HTR-8/SVneo (cell line): ENCODE results near the gene SERPINB4.
"Not testable (repeated sequence)": the region's sequence is repeated elsewhere in the genome, so short reads cannot be mapped to it uniquely, and the experiment has no call there.

Source experiments
- DNase-seq: peaks from one replicate; pipeline ENCODE4 v3.0.0; 2011; ENCODE audit warnings: low spot score, mixed read lengths; ENCODE audit not compliant: insufficient read length
- FAIRE-seq: peaks from 2 replicates; lab custom pipeline; 2011; peaks lifted over from hg19 to GRCh38; lab: Jason Lieb, UNC

The SERPINB4 gene

DNA sequence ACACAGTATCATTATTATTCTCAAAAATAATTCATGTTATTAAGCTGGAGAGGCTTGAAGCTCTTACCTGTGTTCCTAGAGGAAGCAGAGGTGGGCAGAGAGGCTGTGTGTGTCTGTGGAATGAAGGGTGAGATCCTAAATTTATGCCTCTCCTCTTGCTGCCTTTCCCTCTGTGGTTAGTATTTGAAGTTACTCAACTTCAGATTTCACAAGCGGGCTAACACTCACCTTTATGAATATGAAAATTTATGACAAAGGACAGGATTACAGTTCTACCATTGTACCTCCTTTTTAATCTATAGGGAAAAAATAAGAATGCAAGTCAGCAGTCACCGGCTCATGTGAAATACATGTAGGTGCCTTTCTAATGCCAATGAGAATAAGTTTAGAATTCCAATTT, at the start of gene SERPINB4:
SERPINB4 (minus strand) TSS at position 115 of the 400 bp plus-strand sequence. CDS start 679 bp downstream, outside the sequence.
- FAIRE-seq, DNase-seq: not testable (repeated sequence)

DNA sequence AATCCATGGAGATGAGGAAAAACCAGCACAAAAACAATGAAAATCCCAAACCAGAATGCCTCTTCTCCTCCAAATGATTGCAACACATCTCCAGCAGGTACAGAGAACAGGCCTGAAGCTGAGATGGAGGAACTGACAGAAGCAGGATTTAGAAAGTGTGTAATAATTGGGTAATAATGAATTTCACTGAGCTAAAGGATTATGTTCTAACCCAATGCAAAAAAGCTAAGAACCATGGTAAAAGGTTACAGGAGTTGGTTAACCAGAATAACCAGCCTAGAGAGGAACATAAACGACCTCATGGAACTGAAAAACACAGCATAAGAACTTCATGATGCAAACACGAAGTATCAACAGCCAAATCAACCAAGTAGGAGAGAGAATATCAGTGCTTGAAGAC, 45.0 kb upstream of the SERPINB4 start:
- FAIRE-seq, result no peak
- DNase-seq, result no peak

DNA sequence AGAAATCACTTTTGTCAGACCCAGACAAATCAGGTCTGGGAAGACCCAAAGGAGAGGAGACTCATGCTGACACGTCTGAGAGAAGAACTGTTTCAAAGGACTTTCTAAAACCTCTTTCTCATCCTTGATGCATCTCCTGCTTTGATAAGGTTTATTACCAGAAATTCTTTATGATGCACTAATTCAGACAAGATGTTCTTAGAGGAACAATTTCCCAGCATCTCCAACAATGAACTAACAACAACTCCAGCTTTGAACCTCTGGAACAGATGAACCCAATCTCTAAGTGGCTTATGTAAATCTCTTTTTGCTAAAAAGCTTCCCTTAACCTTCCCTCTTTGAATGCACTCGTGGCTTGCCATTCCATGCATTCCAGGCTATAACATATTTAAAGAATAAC, 42.8 kb upstream of the SERPINB4 start:
- DNase-seq (no peak), FAIRE-seq (no peak)

DNA sequence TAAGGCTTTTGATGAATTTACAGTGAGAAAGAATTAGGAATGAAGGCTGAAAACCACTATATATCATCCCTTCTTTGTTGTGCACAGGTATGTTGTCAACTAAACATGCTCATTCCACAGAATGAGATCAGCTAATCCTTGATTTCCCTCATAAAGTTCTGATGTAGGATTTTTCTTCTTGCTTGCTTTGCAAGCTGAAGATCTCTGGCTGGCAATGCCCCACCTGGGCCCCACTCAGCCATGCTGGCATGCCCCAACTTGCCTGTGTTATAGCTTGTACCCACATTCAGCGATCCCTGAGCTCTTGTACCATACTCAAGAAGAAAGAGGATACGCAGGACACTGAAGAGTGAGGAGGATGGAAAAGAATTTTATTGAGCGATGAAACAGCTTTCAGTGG, 40.7 kb upstream of the SERPINB4 start:
- DNase-seq, result no peak
- no peak for FAIRE-seq

DNA sequence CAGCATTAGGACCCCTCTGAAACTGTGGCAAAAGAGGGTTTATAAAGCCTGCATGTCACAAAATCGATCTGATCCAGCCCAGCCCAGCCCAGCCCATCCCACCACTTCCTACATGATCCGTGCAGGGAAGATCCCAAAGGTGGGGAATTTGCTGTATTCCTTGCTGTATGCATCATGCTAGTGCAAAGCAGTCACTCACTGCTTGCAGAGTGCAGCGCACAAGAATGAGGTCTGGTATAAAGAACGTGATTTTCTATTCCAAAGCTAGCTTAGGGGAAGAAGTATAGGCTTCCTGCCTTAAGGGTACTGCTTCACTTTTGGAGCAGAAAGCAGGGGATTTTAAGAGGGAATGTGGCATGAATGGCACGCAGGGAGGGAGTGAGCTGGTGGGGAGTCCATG, 39.8 kb upstream of the SERPINB4 start:
- DNase-seq (no peak), FAIRE-seq (no peak)

DNA sequence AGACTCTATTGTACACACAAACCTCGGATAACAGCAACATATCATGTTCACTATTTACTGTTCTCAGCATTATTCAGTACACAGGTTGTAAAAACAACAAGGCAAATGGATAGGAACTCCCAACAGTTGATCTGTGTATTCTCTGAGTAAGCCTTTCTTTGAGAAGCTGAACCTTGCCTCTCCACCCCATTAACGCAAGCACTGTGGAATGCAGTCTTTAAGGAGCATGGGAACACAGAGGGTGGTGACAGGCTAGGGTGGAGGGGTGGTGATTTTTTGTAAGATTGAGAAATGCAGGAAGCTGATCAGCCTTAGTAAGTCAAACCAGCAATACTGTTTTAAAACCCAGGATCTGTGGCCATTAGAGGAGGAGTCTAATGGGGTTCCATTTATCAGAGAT, 39.1 kb upstream of the SERPINB4 start:
- FAIRE-seq (no peak), DNase-seq (peak; percentile 25)

DNA sequence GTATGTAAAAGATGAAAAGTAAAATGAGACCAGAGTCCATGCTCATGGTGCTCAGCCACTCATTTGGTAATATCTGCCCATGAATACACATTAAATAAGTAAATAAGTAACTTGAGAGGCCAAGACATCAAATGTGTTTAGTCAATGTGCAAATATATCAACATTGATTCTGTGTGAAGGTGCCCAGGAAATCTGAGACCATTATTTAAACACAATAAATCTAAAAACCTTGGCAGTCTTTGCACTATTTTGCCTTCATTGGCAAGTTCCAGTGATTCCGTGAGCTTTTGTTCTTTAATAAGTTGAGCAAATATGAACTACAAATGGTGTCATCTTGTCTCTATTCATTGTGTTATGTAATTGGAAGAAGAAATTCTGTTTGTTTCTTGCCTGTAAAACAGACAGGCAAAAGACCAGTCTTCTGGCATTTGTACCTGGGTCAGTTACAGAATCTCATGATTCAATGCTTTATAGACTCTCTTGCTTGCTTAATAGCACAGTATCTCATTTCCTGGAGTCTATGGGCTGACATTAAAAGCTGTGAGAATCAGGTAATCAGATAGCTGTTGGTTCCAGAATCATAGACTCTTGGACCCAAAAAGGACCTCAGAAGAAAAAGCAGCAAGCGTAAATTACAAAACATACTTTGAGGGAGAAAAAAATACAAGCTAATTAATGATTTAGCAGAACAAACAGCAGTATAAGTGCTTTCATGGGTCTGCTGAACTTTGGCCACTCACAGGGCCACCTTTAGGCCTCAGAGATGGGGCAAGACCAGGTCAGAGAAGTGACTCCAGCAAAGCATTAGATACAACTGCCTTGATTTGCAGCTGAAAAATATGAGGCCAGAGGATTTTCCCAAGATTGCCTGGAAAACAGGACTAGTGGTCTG, 37.6 kb upstream of the SERPINB4 start:
- DNase-seq, result no peak
- no peak for FAIRE-seq

DNA sequence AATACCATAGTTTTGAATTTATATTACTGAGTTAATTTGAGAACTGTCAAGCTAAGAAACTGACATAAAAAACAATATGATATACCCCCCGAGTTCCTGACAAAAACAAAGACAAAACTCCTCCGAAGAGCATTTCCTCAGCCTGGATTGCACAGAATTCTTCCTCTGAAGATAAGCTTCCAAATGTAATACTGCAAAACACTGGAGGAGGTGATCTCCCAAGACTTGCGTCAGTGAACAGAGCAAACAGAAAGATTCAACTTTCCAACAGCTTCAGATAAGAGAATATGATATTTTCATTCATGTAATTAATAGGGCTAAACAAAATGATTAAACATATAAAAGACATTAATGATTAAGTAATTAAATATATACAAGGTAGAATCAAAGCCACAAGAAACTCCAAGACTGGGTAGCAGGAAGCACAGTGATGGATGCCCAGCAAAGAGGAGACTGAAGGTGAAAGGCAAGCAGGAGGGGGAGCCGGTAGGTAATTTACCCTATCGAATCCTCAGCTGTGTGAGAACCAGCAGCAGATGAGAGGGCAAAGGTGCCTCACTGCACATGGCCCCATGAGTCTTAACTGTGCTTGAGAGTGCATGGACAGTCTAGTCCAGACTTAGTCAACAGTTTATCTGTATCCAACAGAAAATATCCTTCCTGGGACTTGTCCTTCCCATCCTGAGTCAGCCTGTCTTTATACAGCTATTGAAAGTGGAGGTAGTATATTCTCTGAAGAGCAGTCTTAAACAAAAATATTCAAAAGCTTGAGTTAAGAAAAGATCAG, 36.0 kb upstream of the SERPINB4 start:
- no peak for FAIRE-seq

DNA sequence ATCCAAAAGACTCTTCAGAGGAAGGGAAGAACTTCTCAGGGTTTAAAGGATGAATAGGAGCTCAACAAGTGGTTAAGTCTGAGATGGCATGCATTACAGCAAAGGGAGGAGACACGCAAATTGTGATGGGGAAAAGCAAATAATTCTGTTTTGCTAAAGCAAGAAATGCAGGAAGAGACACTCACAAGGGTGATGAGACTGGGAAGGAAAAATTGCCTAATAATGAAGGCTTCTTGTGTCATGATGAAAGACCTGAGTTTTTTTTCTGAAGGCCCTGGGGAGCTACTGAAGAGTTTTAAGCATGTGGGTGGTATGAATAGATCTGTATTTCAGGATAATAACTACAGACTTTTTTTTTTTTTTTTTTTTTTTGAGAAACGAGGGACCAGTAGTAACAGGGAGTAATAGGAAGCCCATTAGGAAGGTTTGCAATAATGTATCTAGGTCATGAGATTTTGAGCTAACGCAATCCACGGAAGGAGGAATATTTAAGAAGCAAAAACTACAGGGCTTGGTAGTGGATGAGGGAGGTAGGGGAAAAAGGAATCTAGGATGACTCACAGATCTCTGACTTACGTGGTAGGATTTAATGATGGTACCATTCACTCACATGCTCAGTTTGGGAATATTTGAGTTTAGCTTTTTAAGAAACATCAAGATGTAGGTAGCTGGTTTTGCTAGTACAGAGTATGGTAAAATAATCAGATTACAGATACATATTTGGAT, 33.6 kb upstream of the SERPINB4 start:
- DNase-seq, result no peak

More for the DNA sequence above, 36.0 kb upstream of the SERPINB4 start:
- no peak for DNase-seq

DNA sequence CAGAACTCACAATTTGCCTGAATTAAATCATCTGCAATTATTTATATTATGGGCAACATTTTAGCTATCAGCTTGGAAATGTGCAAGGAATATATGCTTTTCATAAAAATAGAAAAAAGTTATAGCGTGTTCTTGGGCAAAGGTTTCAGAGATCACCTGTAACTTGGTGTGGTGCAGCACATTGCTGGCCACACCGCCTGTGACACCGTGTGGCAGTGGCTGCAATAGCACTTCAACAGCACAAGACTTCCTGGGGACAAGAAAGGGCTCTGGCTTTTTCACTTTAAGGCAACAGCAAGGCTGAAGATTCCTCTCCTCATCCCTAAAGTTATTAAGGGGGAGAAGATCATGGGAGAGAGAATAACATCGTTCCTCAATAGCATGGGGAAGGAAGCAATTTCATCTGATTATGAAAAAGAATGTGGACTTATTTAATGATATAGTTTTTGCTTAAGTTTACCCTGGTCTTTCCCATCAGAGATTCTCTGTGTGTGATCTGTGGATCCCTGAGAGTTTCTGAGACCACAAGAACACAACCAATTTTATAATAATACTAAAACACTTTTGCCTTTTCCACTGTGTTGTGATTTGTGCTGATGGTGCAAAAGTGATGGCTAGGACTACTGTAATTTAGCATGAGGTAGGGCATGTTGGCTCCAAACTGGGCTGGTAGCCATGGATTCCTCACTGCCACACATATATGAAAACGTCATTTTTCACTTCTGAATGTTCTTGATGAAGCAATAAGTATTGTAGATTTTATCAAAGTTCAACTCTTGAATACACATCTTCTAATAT, 32.7 kb upstream of the SERPINB4 start:
- FAIRE-seq (no peak), DNase-seq (no peak)

More for the DNA sequence above, 33.6 kb upstream of the SERPINB4 start:
- FAIRE-seq, result no peak

DNA sequence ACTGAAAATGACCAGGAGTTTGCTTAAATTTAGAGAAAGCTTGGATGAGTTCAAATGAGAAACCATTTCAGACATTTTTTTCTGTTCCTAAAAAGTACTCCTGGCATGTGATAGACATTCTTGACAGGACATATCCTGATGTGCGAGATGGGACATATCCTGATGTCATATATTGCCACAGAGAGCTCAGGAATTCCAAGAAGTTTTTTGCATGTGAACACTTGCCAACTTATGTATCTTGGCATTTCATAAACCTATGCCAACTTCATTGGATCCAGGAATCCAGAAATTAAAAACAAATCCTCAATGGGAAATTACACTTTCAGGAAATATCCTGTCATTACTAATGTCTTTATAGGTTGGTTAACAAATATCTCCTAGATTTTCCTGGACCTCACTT, 20.5 kb upstream of the SERPINB4 start:
- FAIRE-seq (no peak), DNase-seq (no peak)

DNA sequence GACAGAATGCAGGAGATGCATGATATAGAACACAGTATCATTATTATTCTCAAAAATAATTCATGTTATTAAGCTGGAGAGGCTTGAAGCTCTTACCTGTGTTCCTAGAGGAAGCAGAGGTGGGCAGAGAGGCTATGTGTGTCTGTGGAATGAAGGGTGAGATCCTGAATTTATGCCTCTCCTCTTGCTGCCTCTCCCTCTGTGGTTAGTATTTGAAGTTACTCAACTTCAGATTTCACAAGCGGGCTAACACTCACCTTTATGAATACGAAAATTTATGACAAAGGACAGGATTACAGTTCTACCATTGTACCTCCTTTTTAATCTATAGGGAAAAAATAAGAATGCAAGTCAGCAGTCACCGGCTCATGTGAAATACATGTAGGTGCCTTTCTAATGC, 17.7 kb upstream of the SERPINB4 start, which contains the start of gene SERPINB3:
SERPINB3 (minus strand) TSS at position 144 of the 400 bp plus-strand sequence. CDS start 677 bp downstream, outside the sequence.
- FAIRE-seq, DNase-seq: not testable (repeated sequence)

DNA sequence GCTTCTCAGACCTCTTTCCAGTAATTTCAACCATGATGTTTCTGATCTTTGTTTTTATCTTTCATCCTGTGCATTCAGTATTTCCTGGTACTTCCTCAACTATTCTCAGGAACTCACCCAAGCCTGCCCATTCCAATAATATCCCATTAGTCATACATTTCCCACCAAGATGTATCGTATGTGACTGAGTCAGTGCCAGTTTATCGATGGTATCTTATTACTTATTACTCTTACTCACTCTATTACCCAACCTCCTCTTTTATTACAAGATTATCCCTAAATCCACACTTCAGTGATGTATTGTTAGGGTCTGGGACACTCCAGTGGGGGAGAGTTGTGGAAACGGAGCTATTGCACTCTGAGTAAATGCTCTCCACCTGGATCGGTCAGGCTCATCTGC, 14.9 kb upstream of the SERPINB4 start:
- not testable (repeated sequence) for FAIRE-seq

DNA sequence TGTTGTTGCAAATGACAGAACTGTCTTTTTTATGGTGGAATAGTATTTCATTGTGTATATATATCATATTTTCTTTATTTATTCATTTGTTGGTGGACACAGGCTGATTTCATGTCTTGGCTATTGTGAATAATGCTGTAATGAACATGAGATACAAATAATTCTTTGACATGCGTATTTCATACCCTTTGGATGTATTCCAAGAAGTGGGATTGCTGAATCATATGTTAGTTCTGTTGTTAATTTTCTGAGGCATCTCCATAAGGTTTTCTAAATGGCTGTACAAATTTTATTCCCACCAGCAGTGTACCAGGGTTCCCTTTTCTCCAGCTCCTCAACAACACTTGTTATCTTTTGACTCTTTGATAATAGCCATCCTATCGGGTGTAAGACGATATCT, 6.2 kb upstream of the SERPINB4 start:
- DNase-seq, FAIRE-seq: not testable (repeated sequence)

More for the DNA sequence above, 14.9 kb upstream of the SERPINB4 start:
- not testable (repeated sequence) for DNase-seq

DNA sequence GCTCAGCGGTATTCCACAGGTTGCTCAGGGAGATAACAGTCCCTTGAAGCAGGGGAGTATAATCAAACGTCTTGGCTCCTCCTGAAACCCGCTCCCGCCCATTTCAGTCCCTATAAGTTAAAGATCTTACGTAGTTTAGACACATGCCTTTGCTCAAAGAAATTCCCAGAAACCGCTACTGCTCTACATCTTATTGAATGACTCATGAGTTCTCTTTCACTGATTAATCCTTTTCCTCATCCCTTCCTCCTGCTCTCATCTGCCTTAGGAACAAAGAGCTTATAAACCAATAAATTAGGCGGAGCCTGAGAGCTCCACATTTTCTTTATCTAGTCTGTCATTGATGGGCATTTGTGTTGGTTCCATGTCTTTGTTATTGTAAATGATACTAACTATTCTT, 4.2 kb upstream of the SERPINB4 start:
- DNase-seq (no peak), FAIRE-seq (no peak)

DNA sequence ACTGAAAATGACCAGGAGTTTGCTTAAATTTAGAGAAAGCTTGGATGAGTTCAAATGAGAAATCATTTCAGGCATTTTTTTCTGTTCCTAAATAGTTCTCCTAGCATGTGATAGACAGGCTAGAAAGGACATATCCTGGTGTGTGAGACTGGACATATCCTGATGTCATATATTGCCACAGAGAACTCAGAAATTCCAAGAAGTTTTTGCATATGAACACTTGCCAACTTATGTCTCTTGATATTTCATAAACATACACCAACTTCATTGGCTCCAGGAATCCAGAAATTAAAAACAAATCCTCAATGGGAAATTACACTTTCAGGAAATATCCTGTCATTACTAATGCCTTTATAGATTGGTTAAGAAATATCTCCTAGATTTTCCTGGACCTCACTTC, 2.9 kb upstream of the SERPINB4 start:
- FAIRE-seq (no peak), DNase-seq (no peak)

DNA sequence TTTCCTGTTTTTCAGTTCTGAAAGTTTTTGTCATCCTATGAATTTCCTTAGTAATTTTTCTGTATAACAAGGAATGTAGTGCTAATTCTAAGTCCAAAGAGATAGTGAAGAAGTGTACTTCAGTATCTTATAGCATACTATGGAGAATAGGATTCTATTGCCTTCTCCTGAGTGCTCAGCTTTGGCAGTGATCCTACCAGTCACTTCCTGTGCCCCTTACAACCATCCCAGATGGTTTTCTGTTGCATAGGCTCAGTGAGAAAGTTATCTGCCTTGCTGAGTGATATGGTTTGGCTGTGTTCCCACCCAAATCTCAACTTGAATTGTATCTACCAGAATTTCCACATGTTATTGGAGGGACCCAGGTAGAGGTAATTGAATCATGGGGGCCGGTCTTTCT, 638 bp upstream of the SERPINB4 start:
- not testable (repeated sequence) for DNase-seq, FAIRE-seq

DNA sequence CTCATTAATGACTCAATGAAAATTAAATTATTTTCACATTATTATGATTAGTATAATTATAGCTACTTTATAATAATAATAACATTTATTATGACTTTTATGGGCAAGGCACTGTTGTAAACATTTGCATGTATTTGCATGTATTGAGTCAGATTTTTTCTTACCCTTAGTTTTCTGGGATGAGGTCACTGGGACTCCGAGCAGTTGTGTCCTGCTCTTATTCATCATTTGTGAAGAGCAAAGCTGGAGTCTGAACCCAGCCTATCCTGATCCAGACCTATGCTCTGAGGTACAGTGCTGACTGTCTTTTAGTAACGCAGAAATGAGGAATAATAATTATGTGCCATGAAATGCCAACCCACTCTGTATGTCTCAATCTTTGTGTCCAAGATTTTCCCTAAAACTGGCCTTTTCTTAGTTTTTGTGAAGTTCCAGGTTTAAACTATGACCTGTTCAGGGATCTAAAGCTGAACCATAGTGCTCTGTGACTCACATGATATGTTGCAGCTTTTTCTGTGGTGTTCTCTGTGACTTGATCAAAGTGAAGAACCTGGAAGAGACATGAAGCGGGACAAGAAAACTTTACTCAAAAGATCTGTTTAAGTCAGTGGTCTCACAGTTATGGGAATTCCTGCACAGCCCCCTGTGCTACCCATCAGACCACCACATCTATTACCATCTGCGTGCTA, 1.2 kb downstream of the SERPINB4 start:
- not testable (repeated sequence) for FAIRE-seq, DNase-seq
